Measurements from ENCODE around the gene FHAD1.

DNA sequence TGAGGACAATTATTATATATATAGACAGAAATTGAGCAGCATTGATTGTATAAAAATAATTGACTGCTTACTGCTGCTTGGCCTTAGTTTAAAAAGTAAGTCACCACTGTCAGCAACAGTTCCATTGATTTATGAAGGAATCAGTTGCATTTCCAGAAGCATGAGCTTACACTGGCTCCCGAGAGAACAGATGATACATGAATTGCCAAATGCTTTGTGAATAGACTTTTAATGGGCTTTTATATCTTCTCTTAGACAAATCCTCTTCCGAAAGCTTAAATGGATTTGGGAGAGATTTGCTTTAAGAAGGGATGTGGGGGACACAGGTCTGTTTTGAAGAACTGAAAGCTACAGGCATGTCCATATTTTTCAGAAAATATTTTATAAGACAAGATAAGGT lies 7.5 kb downstream of the FHAD1 start:
- TF ChIP-seq CTCF (IDR thresholded peaks at IDR 0.05; ENCODE audit: low read depth, low read length) (no peak), EZH2phosphoT487 (IDR thresholded peaks at IDR 0.05; ENCODE audit: low read depth) (no peak)
